ENCODE data around the gene GAR1. TPM values are rescaled to one million over a fixed set of nuclear protein-coding genes. Genes with fewer than 3 reads are reported as not detected.

Gene GAR1
- total RNA-seq, 6 experiments from 2014 or later: 2.9 to 7.1 (median 4.4) TPM

DNA sequence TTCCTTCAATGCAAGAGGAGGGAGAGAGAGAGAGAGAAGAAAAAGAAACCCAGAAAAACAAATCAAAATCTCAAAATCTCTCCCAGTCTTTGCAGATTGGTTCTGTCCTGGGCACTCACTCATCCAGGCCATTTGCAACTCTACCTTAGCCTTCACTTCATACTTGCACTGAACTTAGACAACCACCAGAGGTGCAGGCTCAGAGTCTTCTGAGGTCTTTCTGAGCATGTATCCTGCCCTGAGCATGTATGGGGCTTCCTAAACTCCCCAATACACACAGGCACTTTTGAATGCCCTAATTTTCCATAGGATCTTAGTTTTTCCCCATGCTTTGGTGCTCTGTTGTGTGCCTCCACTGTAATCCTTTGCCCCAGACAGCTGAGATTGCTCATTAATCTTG is 16.7 kb upstream of the GAR1 start:
- intact Hi-C loops (cut with DNase I): no loop called here
- ATAC-seq: peak; percentile 8 to 29 (median 26)
- Histone ChIP-seq H3K4me1 (peaks cover 0 to 29% (median 8%) of the 10 kb centered on the region in 4 donors), H3K36me3 (no peaks in the 10 kb centered on the region), H3K4me3 (peak overlapping the region in 2 of 3 donors; percentile 56 to 57), H3K27ac (no peak overlapping the region), H3K9me3 (no peaks in the 10 kb centered on the region), H3K27me3 (no peaks in the 10 kb centered on the region)
- no peak for TF ChIP-seq POLR2A (IDR thresholded peaks at IDR 0.05)
- TF ChIP-seq, protein P1, sequence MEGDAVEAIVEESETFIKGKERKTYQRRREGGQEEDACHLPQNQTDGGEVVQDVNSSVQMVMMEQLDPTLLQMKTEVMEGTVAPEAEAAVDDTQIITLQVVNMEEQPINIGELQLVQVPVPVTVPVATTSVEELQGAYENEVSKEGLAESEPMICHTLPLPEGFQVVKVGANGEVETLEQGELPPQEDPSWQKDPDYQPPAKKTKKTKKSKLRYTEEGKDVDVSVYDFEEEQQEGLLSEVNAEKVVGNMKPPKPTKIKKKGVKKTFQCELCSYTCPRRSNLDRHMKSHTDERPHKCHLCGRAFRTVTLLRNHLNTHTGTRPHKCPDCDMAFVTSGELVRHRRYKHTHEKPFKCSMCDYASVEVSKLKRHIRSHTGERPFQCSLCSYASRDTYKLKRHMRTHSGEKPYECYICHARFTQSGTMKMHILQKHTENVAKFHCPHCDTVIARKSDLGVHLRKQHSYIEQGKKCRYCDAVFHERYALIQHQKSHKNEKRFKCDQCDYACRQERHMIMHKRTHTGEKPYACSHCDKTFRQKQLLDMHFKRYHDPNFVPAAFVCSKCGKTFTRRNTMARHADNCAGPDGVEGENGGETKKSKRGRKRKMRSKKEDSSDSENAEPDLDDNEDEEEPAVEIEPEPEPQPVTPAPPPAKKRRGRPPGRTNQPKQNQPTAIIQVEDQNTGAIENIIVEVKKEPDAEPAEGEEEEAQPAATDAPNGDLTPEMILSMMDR (IDR thresholded peaks at IDR 0.05): no peak
- DNase-seq: no peak

DNA sequence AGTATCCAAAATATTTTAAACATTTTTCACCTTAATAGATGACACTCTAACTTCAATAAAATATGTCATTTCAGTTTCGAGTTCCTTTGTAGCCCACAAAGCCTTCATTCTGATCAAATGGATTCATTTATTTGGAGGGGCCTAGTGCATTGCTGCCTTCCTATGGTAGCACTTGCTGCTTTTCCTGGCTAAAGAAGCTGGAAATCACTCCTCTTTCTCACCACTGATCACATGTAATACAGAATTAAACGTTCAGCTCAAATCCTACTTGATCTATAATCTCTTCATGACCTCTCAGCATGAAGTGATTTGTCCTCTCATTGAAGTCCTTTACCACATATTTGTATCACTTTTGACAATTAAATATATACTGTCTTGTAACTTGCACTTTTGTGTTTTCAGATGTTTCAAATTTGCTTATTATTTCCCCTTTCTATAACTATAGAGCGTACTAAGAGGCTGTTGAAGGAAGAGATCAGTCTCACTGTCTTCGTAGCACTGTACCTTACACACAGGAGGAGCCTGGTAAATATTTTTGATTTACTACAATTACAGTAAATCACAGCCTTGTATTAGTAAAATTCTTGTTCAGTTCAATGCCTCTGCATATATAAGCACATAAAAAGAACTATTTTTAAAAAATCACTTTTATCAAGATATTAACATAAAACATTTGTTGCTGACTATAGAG is 14.3 kb upstream of the GAR1 start:
- ATAC-seq (peak; percentile 28 to 52 (median 44)), DNase-seq (no peak)
- 10% methylated on average over 4 of the region's 4 CpGs for WGBS (ENCODE audit: insufficient coverage, low coverage, low lambda C conversion rate, missing lambda C conversion rate)
- H3K4me1 ChIP-seq: peaks cover 0 to 29% (median 8%) of the 10 kb centered on the region in 4 donors
- H3K9me3 ChIP-seq: no peaks in the 10 kb centered on the region
- H3K27me3 ChIP-seq: no peaks in the 10 kb centered on the region
- H3K36me3 ChIP-seq: no peaks in the 10 kb centered on the region
- intact Hi-C loops (cut with DNase I): no loop called here
- H3K27ac ChIP-seq: peak overlapping the region; percentile 32 to 73 (median 55)
- H3K4me3 ChIP-seq: peak overlapping the region; percentile 34 to 57 (median 56)
- TF ChIP-seq, protein P1 (IDR thresholded peaks at IDR 0.05): no peak
- TF ChIP-seq POLR2A (IDR thresholded peaks at IDR 0.05): no peak

DNA sequence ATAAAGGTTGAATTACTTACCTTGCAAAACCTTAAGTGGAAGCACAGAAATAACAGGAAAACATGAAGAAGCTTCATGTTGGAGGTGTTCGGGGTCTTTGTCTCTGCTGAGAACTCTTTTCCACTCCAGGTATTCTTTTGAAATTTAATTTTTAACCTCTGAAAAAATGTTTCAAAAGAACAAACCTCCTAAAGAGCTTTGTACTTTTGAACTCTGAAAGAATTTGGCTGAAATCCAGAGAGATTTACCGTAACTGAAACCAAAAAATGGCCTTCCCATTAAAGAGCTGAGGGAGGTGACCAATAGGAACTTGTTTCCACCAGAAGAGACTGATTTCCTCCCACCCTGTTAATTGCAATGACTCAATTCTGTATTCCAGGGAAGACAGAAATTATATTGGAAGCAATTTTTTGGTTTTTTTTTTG is 13.7 kb upstream of the GAR1 start, which contains the start of gene CFI:
TSS of gene CFI (minus strand) at position 105 of the 425 bp plus-strand sequence. CDS start at position 77, 28 bp downstream.
- DNase-seq (no peak), ATAC-seq (peak; percentile 78 to 86 (median 84))
- Histone ChIP-seq H3K27me3 (no peaks in the 10 kb centered on the region), H3K4me1 (peaks cover 0 to 29% (median 8%) of the 10 kb centered on the region in 4 donors), H3K4me3 (peak within 1 kb of the TSS; percentile 34 to 57 (median 56)), H3K9me3 (no peaks in the 10 kb centered on the region), H3K27ac (peak within 1 kb of the TSS; percentile 55 to 73 (median 63)), H3K36me3 (no peaks in the 10 kb centered on the region)
- peak; percentile 44 for TF ChIP-seq POLR2A (IDR thresholded peaks at IDR 0.05)
- TF ChIP-seq, protein P1 (IDR thresholded peaks at IDR 0.05): no peak
- intact Hi-C loops (cut with DNase I): no loop called here
- WGBS (ENCODE audit: insufficient coverage, low coverage, low lambda C conversion rate, missing lambda C conversion rate): 15% methylated on average over 2 of the region's 2 CpGs

DNA sequence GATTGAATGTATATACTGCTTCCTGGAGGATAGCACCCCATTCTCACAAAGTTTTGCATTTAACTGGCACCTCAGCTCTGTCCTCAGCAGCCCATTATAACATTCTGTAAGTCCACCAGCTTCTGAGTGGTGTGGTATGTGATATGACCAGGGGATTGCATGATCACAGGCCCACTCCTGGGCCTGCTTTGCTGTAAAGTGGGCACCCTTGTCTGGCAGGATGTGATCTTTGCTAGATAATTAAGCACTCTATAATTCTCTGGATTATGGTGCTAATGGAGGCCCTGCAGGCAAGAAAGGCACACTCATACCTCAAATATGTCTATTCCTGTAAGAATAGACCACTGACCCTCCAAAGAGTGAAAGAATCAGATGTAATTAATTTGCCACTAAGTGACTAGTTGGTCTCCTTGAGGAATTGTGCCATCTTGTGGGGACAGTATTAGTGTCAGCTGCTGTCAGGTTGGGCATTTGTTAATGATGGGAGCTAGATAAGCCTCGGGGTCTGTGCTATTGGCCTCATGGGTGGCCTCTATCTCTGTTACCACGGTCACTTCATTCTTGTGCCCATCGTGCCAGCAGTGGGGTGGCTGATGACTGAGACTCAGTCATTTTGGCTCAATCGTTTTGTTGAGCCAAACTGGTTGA is 11.5 kb upstream of the GAR1 start:
- intact Hi-C loops (cut with DNase I): no loop called here
- 7% methylated on average over 2 of the region's 4 CpGs for WGBS (ENCODE audit: insufficient coverage, low coverage, low lambda C conversion rate, missing lambda C conversion rate)
- no peak for DNase-seq

More for the DNA sequence above, 11.5 kb upstream of the GAR1 start:
- peaks cover 0 to 19% (median 8%) of the 10 kb centered on the region in 4 donors for H3K4me1 ChIP-seq
- H3K36me3 ChIP-seq: no peaks in the 10 kb centered on the region
- TF ChIP-seq POLR2A (IDR thresholded peaks at IDR 0.05): no peak
- TF ChIP-seq, protein P1 (IDR thresholded peaks at IDR 0.05): peak; percentile 53 to 67 (median 61)
- H3K27ac ChIP-seq: no peak overlapping the region
- H3K27me3 ChIP-seq: no peaks in the 10 kb centered on the region
- H3K9me3 ChIP-seq: no peaks in the 10 kb centered on the region
- ATAC-seq: peak; percentile 60 to 75 (median 62)
- no peak overlapping the region for H3K4me3 ChIP-seq
